Erythroblast (primary cell): ENCODE measurements around the gene DSC3.

Experiments
- GATA1 ChIP-seq: IDR thresholded peaks from 2 replicates; pipeline ENCODE4 v1.6.1; 2011; ENCODE audit warnings: low read depth, mild to moderate bottlenecking, control low read depth, low read length, moderate library complexity
- POLR2A ChIP-seq: IDR thresholded peaks from 2 replicates; pipeline ENCODE4 v1.6.1; 2011; ENCODE audit warnings: mild to moderate bottlenecking, low read length

DNA sequence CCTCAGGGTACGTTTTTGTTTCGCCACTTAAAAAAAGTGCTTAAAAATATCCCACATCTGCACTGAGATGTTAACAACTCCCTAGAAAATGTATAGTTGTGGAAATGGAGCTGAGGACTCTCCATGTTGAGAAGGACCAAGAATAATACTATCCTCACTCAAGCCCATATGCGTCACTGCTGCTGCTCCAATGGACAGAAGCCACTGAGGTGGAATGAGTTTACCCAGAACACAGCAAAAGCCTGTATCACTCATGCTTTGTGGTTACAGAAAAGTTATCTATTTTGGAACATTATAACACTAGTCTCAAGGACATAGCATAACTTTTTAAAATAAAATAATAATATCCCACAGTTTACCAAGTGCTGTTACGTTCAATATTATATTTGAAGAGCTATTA is 31.9 kb downstream of the DSC3 start:
- no peak for TF ChIP-seq POLR2A
- no peak for TF ChIP-seq GATA1
